ENCODE data around the gene KLHL29. TPM values are rescaled to one million over a fixed set of nuclear protein-coding genes. Genes with fewer than 3 reads are reported as not detected.

Gene KLHL29
- total RNA-seq, 1 donor from 2014 or later = 22.3 TPM

GRCh38 chr2:23513245-23513871 is 128.4 kb downstream of the KLHL29 start:
- no peak for DNase-seq (ENCODE audit: low spot score)

GRCh38 chr2:23513872-23514793 is 129.2 kb downstream of the KLHL29 start:
- DNase-seq (ENCODE audit: low spot score) = no peak

GRCh38 chr2:23516520-23517256 is 131.7 kb downstream of the KLHL29 start:
- no peak for DNase-seq (ENCODE audit: low spot score)

GRCh38 chr2:23518481-23519333 is 133.7 kb downstream of the KLHL29 start:
- no peak for DNase-seq (ENCODE audit: low spot score)

GRCh38 chr2:23519334-23519651 is 134.3 kb downstream of the KLHL29 start:
- no peak for DNase-seq (ENCODE audit: low spot score)

- DNase-seq (ENCODE audit: low spot score) = no peak
Observed at GRCh38 chr2:23520256-23520655, 135.3 kb downstream of the KLHL29 start.

- DNase-seq (ENCODE audit: low spot score) = no peak
Observed at GRCh38 chr2:23521060-23521459, 136.1 kb downstream of the KLHL29 start.

- no peak for DNase-seq (ENCODE audit: low spot score)
Observed at GRCh38 chr2:23522726-23523372, 137.9 kb downstream of the KLHL29 start.

GRCh38 chr2:23523373-23524260 is 138.6 kb downstream of the KLHL29 start:
- DNase-seq (ENCODE audit: low spot score) = no peak

- DNase-seq (ENCODE audit: low spot score) = no peak
Observed at GRCh38 chr2:23524261-23524706, 139.3 kb downstream of the KLHL29 start.

- no peak for DNase-seq (ENCODE audit: low spot score)
Observed at GRCh38 chr2:23525137-23525765, 140.3 kb downstream of the KLHL29 start.

- no peak for DNase-seq (ENCODE audit: low spot score)
Observed at GRCh38 chr2:23526114-23526513, 141.1 kb downstream of the KLHL29 start.

GRCh38 chr2:23526835-23527790 is 142.1 kb downstream of the KLHL29 start:
- DNase-seq (ENCODE audit: low spot score) = no peak

- no peak for DNase-seq (ENCODE audit: low spot score)
Observed at GRCh38 chr2:23528171-23528570, 143.2 kb downstream of the KLHL29 start.

GRCh38 chr2:23528690-23529089 is 143.7 kb downstream of the KLHL29 start:
- no peak for DNase-seq (ENCODE audit: low spot score)

GRCh38 chr2:23529659-23530058 is 144.7 kb downstream of the KLHL29 start:
- DNase-seq (ENCODE audit: low spot score) = no peak

GRCh38 chr2:23530206-23530908 is 145.4 kb downstream of the KLHL29 start:
- no peak for DNase-seq (ENCODE audit: low spot score)

GRCh38 chr2:23530909-23531276 is 145.9 kb downstream of the KLHL29 start:
- no peak for DNase-seq (ENCODE audit: low spot score)

Data from mucosa of gallbladder (tissue), 1 donor.